GM21529 (cell line): ENCODE results near the gene ENGASE.
"Not testable (repeated sequence)": the region's sequence is repeated elsewhere in the genome, so short reads cannot be mapped to it uniquely, and the experiment has no call there.

Source experiments
- ATAC-seq: cut with Tn5 transposase; IDR thresholded peaks from one replicate; pipeline ENCODE4 v1.9.1; 2021; ENCODE audit not compliant: unreplicated experiment

The ENGASE gene

GRCh38 chr17:79051306-79051705, 23.3 kb upstream of the ENGASE start:
- no peak for ATAC-seq

- no peak for ATAC-seq
Measured at GRCh38 chr17:79052131-79052530, 22.5 kb upstream of the ENGASE start.

GRCh38 chr17:79053251-79053925, 21.2 kb upstream of the ENGASE start:
- ATAC-seq = no peak

DNA sequence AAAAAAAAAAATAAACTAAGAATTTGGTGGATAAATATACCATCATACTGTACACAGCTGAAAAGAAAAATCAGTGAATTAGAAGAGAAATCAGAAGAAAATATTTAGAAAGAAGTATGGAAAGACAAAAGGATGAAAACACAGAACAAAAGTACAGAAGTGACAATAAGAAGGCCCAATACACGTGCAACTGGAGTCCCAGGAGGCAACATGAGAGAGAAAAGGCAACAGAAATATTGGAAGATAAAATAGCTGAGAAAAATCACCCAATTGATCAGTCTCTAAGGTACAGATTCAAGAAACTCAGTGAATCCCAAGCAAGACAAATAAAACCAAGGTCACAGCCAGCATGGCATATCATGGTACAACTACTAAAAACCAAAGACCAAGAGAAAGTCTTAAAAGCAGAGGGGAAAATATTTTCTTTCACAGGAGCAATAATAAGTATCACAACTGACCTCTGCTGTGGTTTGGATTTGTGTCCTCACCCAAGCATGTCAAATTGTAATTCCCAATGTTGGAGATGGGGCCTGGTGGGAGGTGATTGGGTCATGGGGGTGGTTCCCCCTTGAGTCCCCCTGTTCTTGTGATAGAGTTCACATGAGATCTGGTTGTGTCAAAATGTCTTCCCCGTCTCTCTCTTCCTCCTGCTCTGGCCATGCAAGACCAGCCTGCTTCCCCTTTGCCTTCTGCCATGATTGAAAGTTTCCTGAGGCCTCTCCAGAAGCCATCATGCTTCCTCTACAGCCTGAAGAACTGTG, 20.2 kb upstream of the ENGASE start:
- ATAC-seq = no peak

- ATAC-seq = no peak
Measured at GRCh38 chr17:79055197-79055596, 19.4 kb upstream of the ENGASE start.

DNA sequence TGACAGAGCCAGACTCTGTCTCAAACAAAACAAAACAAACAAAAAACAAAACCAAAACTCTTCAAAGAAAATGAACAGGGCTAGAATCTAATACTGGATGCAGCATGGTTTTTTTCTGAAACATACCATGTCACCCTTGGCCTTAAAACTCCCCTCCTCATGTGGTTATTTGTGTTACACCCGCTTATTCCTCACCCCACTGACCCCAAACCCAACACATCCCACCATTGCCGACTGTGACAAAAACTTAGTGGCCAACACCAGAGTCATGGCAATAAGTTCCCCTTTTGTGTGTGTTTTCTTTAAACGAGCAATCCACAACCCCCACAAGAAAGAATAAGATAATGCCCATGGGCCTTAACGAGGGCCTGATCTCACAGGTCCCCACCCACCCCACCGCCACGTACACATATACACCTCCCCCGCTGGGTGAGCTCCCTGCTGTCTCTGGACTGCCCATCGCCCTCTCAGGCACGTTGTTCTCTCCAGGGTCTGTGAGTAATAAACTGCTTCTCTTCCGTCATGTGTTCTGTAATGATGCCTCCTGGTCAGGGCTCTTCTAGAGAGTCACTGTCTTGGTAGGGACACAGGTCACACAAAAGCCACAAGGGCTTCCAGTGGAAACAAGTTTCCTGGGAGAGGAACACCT, 16.8 kb upstream of the ENGASE start:
- no peak for ATAC-seq

DNA sequence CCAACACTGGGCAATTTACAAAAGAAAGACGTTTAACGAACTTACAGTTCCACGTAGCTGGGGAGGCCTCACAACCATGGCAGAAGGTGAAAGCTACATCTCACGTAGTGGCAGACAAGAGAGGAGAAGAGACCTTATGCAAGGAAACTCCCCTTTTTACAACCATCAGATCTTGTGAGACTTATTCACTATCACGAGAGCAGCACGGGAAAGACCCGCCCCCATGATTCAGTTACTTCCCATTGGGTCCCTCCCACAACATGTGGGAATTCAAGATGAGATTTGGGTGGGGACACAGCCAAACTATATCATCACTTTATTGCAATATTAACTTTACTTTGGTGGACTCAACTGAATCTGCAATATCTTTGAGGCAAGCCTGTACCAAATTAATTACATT, 11.9 kb upstream of the ENGASE start:
- no peak for ATAC-seq

DNA sequence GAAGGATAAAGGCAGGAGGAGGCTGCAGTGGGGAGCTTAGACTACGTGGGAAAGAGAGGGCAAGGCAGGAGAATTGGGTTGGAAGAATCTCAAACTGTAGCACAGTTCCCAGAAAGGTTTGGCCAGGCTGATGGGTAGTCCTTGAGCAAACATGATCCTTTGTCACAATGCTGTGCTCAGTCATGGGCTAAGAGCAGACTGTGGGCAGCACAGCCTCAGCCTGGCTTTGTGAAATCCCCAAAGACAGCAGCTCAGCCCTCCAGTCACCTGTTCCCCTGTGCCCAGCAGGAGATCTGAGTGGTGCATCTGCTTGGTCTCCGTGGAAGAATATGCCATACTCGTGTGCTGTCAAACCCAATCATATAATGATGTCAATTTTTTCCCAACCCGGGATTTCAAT, 10.6 kb upstream of the ENGASE start:
- ATAC-seq = no peak

DNA sequence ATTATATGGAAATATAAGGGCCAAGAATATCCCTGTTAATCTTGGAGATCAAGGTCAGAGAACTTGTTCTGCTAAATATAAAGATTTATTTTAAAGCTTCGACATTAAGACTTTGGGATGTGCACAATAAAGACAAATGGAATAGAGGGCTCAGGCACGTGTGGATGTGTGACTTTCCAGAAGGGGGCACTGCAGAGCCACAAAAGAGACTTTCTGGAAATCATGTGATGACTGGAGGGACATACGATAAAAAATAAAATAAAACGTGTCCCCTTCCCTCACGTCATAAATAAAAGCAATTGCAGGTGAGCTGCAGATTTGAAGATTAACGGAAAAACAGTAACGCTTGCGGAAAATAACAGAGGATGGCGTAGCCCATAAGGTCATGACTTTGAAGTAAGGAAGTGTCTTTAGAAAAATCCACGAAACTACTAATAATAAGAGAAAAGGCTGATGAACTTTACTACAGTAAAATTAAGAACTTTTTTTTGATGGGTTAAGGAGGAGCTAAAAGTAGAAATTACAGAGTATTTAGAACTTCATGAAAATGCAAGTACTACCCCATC, 9.4 kb upstream of the ENGASE start:
- no peak for ATAC-seq

GRCh38 chr17:79066963-79067362, 7.7 kb upstream of the ENGASE start:
- no peak for ATAC-seq

GRCh38 chr17:79070266-79070880, 4.3 kb upstream of the ENGASE start:
- no peak for ATAC-seq

- no peak for ATAC-seq
Measured at GRCh38 chr17:79071161-79071740, 3.4 kb upstream of the ENGASE start.

GRCh38 chr17:79072544-79072943, 2.1 kb upstream of the ENGASE start:
- ATAC-seq = no peak

DNA sequence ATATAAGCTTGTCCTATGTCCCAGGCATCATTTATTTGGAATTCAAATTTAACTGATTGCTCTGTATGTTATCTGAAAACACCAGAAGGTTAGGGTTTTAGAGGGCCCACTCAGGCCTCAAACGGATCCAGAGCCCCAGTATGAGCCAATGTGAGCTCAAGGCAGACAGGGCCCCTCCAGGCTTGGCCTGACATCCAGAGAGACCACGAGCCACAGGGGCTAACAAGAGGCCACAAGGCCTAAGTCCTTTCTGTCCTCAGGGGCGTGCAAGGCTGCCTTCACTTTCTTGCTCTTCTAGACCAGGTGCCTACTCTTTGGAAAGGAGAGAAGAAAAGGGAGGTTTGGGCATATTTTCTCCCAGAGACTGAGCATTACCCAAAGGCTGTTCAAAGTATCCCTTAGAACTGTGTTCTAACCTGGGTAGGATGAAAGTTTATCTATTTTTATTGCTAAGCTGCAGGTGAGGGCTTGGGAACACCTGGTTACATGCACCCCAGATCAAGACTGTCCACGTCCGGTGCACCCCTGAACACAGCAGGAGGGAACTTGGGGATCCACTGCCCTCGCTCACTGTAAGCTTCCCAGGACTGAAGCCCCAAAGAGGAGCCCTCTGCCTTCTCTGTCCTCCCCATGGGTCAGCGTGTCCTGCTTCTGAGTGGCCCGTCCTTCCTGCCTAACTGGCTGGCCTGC, 1.5 kb upstream of the ENGASE start:
- ATAC-seq = no peak

DNA sequence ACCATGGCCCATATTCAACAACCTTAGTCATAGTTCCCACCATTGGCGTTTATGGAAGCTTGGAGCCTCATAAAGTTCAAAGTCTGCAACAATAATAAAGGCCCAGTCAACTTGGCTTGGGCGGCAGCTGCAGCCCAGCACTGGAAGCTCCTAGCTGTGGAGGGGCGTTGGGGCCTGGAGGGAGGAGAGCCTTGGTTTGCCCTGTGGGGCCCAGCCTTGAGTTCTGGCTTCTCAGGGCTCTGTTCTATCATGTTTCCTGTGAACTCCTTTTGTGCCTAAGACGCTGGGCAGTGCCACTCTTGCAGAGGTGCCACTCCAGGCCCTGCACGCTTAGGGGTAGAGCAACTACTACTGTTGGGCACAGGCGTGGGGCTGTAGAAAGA, 927 bp upstream of the ENGASE start:
- no peak for ATAC-seq

DNA sequence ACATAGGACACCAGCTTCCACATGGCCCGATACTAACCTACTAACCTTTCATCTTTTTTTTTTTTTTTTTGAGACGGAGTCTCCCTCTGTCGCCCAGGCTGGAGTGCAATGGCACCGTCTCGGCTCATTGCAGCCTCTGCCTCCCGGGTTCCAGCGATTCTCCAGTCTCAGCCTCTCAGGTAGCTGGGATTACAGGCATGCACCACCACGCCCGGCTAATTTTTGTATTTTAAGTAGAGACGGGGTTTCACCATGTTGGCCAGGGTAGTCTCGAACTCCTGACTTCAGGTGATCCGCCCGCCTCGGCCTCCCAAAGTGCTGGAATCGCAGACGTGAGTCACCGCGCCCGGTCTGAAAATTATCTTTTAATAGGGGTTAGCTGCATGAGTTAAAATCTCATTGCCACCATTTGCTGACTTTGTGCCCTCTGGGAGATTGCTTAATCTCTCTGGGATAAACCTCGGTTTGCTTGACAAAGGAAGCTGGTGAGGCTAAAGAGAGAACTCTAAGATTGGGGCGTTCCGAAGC, 439 bp upstream of the ENGASE start:
- not testable (repeated sequence) for ATAC-seq

GRCh38 chr17:79075446-79075750, 774 bp downstream of the ENGASE start:
- peak; percentile 26 for ATAC-seq

- no peak for ATAC-seq
Measured at GRCh38 chr17:79075861-79076406, 1.3 kb downstream of the ENGASE start.

GRCh38 chr17:79077587-79077986, 3.0 kb downstream of the ENGASE start:
- ATAC-seq = no peak
